GM21723 (cell line): Measurements from ENCODE around the gene NYNRIN.

Experiments
- ATAC-seq: cut with Tn5 transposase; IDR thresholded peaks from one replicate; pipeline ENCODE4 v1.9.1; 2021; ENCODE audit warnings: mild to moderate bottlenecking, moderate library complexity; ENCODE audit not compliant: unreplicated experiment

The NYNRIN gene

DNA sequence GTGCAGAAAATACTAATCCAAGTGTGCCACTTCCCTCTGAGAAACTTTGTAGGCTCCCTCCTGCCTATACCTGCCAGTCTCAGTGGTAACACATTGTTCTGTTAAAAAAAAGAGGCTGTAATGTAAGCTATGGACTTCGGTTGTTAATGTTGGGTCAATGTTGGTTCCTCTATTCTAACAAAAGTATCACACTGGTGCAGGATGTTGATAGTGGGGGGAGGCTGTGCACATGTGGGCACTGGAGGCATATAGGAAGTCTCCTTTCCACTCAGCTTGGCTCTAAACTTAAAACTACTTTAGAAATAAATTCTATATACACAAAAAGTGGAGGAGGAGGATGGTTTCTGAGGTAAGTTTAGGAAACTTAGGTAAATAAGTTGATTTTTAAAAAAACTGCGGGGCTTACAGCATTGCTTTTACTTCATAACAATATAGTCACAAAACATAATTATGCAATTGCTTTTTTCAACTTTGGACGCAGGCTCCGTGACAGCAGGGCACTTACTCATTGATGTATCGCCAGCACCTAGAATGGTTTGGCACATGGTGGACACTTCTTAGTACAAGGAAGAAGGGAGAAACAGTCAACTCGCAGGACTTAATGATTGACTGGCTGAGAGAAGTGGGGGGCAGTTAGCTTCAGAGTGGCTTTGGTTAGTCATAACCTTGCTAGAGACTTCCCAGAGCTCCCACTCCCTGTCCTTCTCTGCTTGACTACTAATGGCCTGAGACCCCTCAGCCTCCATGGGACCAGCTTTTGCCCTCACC is 7.9 kb upstream of the NYNRIN start:
- ATAC-seq: no peak

DNA sequence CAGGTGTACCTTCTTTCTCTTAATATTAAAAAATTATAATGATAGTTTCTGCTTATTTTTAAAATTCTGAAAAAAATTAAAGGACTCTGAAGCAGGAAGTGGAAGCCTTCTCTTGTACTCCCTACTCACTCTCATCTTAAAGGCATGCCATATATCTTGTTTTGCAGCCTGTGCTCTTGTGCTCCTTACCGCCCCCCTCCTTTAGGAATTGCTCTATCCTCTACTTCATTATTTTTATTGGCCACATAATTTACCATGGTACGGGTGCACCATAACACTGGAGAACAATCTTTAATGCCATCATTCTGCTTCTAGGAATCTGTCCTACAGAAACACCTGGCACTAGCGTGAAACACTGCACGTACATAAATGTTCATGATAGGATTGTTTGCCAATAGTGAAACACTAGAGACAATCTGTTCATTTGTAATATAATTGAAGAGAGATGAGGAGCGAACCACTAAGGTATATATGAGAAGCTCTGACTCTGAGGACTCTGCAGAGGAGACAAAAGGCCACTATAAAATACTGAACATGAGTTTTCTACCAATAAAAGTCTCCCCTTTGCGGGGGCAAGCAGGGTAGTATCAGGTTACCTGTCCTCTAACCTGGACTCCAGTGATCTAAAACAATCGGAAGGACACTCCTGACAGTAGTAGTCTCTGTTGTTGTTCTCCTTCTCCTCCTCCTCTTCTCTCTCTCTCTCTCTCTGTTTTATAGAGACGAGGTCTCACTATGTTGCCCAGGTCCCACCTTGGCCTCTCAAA is 6.3 kb upstream of the NYNRIN start:
- no peak for ATAC-seq

- ATAC-seq: no peak
These were observed 4.5 kb upstream of the NYNRIN start for GRCh38 chr14:24394275-24394674.

- ATAC-seq: no peak
These were observed 2.9 kb upstream of the NYNRIN start for GRCh38 chr14:24395609-24396582.

DNA sequence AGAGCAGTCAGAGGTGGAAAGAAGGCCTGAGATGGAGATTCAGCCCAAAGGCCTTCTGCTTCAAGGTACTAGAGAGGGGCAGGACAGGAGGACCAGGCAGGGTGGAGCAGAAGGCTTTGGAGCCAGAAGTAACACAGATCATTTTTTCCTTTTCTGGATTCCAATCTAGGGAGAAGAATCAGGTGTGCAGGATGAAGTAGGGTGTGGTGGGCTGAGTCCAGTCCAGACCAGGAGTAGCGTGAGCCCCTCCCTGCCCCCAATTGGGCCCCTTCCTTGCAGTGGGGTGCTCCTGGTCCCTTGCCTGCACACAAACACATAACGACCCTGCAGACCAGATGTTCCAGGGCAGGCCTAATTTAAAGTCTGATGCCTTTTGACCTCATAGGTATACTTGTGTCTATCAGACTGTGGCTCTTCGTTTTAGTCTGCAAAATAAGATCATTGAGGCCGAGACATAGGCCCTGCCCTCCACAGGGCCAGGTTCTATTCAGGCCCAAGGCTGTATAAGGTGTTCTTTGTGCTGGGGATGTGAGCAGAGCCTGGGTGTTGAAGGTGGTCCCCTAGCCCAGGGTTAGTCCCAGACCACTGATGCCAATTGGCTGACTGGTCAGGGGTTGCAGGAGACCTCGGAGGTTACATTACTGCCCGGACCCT is 1.0 kb upstream of the NYNRIN start:
- ATAC-seq: no peak

DNA sequence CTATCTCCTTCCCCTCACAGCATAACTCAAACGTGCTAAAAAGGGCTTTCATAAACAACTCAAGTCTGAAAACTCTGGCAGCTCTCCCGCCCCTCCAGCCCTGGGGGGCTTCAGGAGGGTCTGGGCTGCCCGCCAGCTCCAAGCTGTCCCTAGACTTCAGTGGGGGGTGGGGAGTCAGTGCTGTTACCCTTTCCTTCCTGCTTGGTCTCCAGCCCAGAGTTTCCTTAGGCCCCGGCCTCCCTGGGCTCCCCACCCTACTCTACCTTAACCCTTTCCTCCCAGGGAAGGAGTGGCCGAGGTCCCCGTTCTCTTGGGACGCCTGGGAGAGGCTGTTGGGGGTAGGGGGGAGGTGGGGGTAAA is 530 bp upstream of the NYNRIN start:
- no peak for ATAC-seq

GRCh38 chr14:24399447-24399822 is 632 bp downstream of the NYNRIN start:
- no peak for ATAC-seq

DNA sequence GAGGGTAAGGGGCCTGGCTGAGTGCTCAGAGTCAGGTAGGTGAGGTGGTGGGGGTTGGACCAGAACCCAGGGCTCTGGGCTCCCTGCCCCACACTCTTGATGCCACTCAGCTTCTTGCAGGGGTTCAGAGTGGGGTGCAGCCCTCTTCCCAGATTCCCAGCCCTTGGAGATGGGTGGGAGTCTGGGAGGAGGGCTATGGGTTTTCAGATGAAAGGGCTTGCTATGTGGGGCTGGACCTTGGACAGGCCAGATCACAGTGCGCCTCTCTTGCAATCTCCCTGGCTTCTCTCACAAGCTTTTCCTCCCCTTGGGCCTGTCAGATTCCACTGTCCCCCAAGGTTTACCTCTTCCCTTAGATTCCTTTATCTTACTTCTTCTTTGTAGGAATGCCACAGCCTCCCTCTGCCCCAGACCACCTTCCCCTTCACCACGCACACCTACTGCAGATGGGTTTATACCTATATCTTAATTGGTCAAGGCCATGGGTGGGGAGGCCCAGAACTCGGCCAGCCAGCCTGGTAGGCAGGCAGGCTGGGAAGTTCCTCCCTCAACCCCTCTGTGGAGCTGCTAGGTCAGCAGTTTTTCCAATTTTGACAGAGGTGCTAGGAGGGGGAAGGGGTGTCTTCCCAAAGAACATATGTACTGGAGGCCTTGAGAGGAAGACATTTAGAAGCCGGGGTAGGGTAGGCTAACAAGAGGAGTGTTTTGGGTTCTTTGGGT is 1.4 kb downstream of the NYNRIN start:
- ATAC-seq: no peak

GRCh38 chr14:24401810-24402702 is 3.3 kb downstream of the NYNRIN start:
- ATAC-seq: no peak

DNA sequence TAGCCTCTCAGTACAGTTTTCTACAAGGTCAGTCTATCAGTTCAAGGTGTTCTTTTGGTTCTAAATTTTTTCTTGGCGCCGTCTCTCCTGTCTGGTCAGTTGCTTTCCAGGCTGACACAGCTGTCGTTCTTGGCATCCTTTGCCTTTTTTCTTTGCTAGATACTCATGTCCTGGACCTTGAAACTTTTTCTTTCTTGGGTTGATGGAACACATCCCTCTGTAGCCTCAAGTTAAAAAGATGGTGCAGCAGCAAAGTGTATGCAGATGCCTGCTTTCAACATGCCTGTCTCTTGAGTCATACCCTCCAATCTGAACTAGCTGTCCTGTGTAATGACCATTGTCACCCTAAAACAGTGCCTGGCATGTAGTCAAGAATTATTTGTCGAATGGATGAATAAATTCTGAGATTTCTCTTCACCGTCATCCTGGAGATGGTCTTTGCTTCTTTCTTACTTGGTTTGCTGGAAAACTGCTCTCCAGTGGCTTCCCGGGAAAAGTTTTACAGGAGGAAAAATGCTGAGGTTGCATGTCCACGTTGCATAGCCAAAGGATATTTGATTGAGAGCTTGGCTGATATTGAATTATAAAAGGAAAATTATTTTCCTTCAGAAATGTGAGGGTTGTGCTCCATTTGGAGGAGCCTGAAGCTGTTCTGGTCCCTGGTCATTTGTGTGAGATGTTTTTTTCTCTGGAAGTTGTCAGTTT is 4.6 kb downstream of the NYNRIN start:
- ATAC-seq: no peak

DNA sequence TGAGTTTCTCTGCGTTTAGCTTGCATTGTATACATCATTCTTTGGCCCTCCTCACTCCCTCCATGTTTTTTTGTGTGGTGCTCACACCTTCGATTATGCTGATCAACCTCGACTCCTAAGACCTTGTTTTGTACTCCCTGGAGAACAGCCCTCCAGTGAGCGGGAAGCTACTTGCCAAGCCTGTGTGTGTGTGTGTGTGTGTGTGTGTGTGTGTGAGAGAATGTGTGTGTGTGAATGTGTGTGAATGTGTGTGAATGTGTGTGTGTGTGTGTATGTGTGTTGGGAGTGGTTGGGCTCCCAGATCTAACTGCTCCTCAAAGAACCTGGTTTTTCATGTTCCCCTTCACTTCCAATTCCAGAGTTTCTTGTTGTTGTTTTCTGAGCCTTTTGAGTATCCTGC is 6.0 kb downstream of the NYNRIN start:
- no peak for ATAC-seq

DNA sequence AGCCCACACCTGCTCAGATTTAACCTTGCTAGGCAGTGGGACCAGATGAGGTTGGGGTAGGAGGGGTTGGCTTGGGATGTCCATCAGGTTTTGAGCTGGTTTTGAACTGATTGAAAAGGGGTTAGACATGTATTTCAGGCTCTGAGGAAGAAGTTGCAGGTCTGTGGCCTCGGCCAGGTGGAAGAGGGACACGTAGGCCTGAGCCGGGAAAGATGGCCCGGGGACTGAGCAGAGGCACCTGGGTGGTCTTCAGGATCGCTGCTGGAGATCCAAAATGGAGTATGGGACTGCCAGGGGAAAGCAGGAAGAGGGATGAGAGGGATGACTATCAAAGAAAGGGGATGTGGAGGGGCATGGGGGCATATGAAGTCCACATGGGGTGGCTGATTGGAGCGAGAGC is 7.6 kb downstream of the NYNRIN start:
- ATAC-seq: no peak

DNA sequence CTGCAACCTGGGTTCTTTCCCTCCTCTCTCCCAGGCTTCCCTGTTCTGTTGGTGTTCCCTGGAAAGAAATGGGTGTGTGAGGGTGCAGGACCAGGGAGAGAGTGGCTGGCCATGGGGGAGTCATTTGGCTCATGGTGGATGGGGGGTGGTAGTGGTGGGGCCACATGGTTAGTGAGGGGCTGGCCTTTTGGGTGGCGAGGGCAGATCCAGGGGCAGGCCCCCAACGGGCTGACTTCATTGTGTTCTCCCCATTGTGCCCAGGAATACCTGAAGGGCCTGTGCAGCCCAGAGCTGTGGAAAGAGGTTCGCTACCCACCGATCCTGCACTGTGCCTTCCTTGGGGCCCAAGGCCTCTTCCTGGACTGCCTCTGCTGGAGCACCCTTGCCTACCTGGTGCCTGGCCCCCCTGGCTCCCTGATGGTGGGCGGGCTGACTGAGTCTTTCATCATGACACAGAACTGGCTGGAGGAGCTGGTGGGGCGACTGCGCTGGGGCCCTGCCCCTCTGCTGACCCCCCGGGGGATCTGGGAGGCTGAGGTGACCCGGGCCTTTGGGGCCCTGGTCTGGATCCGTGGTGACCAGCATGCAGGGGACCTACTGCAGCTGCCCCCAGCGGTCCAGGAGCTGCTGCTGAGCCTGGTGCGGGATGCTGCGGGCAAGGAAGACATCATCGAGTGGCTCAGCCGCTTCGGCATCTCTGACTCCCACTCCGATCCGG is 9.0 kb downstream of the NYNRIN start:
- ATAC-seq: no peak

- no peak for ATAC-seq
These were observed 10.0 kb downstream of the NYNRIN start for GRCh38 chr14:24408764-24409163.

- no peak for ATAC-seq
These were observed 10.4 kb downstream of the NYNRIN start for GRCh38 chr14:24409192-24409591.

- no peak for ATAC-seq
These were observed 11.2 kb downstream of the NYNRIN start for GRCh38 chr14:24409956-24410355.

GRCh38 chr14:24411443-24412389 is 12.9 kb downstream of the NYNRIN start:
- no peak for ATAC-seq
